Measurements from ENCODE around the gene AMHR2.

DNA sequence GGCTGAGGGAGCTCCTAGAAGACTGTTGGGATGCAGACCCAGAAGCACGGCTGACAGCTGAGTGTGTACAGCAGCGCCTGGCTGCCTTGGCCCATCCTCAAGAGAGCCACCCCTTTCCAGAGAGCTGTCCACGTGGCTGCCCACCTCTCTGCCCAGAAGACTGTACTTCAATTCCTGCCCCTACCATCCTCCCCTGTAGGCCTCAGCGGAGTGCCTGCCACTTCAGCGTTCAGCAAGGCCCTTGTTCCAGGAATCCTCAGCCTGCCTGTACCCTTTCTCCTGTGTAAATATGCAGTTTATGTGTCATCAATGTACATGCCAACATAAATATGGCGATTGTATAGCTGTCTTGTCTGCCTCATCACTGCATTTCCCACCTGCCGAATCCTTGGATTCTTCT lies 7.5 kb downstream of the AMHR2 start:
- TF ChIP-seq CTCF (IDR thresholded peaks at IDR 0.05) (no peak), EZH2 (IDR thresholded peaks at IDR 0.05) (no peak), EZH2phosphoT487 (IDR thresholded peaks at IDR 0.05) (no peak)

Data from neural progenitor cell (in vitro differentiated cells).